ENCODE measurements around the gene RPLP2.

The RPLP2 gene

GRCh38 chr11:764322-765024, 45.3 kb upstream of the RPLP2 start:
- TF ChIP-seq, protein P1, sequence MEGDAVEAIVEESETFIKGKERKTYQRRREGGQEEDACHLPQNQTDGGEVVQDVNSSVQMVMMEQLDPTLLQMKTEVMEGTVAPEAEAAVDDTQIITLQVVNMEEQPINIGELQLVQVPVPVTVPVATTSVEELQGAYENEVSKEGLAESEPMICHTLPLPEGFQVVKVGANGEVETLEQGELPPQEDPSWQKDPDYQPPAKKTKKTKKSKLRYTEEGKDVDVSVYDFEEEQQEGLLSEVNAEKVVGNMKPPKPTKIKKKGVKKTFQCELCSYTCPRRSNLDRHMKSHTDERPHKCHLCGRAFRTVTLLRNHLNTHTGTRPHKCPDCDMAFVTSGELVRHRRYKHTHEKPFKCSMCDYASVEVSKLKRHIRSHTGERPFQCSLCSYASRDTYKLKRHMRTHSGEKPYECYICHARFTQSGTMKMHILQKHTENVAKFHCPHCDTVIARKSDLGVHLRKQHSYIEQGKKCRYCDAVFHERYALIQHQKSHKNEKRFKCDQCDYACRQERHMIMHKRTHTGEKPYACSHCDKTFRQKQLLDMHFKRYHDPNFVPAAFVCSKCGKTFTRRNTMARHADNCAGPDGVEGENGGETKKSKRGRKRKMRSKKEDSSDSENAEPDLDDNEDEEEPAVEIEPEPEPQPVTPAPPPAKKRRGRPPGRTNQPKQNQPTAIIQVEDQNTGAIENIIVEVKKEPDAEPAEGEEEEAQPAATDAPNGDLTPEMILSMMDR (IDR thresholded peaks at IDR 0.05; ENCODE audit: insufficient read depth, low read length) = no peak
- TF ChIP-seq, protein P2, sequence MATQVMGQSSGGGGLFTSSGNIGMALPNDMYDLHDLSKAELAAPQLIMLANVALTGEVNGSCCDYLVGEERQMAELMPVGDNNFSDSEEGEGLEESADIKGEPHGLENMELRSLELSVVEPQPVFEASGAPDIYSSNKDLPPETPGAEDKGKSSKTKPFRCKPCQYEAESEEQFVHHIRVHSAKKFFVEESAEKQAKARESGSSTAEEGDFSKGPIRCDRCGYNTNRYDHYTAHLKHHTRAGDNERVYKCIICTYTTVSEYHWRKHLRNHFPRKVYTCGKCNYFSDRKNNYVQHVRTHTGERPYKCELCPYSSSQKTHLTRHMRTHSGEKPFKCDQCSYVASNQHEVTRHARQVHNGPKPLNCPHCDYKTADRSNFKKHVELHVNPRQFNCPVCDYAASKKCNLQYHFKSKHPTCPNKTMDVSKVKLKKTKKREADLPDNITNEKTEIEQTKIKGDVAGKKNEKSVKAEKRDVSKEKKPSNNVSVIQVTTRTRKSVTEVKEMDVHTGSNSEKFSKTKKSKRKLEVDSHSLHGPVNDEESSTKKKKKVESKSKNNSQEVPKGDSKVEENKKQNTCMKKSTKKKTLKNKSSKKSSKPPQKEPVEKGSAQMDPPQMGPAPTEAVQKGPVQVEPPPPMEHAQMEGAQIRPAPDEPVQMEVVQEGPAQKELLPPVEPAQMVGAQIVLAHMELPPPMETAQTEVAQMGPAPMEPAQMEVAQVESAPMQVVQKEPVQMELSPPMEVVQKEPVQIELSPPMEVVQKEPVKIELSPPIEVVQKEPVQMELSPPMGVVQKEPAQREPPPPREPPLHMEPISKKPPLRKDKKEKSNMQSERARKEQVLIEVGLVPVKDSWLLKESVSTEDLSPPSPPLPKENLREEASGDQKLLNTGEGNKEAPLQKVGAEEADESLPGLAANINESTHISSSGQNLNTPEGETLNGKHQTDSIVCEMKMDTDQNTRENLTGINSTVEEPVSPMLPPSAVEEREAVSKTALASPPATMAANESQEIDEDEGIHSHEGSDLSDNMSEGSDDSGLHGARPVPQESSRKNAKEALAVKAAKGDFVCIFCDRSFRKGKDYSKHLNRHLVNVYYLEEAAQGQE (IDR thresholded peaks at IDR 0.05; ENCODE audit: insufficient replicate concordance, low read depth) = no peak
- no peak for TF ChIP-seq GABPA (IDR thresholded peaks at IDR 0.05; ENCODE audit: low read depth)
- no peak for TF ChIP-seq POLR2AphosphoS5 (IDR thresholded peaks at IDR 0.05; ENCODE audit: low read depth)
- no peak for TF ChIP-seq SPI1 (IDR thresholded peaks at IDR 0.05; ENCODE audit: borderline replicate concordance, low read depth)
- no peak overlapping the region for H3K27ac ChIP-seq (replicated peaks)

GRCh38 chr11:765025-765801, 44.6 kb upstream of the RPLP2 start:
- TF ChIP-seq GABPA (IDR thresholded peaks at IDR 0.05; ENCODE audit: low read depth) (no peak), POLR2AphosphoS5 (IDR thresholded peaks at IDR 0.05; ENCODE audit: low read depth) (peak; percentile 94)
- TF ChIP-seq, protein P1 (IDR thresholded peaks at IDR 0.05; ENCODE audit: insufficient read depth, low read length) = peak; percentile 29
- peak; percentile 70 to 81 for DNase-seq (ENCODE audit: low read depth in 1 of 2, low spot score in 1 of 2)

More at GRCh38 chr11:764322-765024, 45.3 kb upstream of the RPLP2 start:
- Histone ChIP-seq H3K4me3 (replicated peaks; ENCODE audit: insufficient read depth, low read length) (no peak overlapping the region), H3K27me3 (ENCODE audit: insufficient read depth, poor library complexity, severe bottlenecking) (no peaks in the 10 kb centered on the region)
- DNase-seq (ENCODE audit: low read depth in 1 of 2, low spot score in 1 of 2) = no peak

DNA sequence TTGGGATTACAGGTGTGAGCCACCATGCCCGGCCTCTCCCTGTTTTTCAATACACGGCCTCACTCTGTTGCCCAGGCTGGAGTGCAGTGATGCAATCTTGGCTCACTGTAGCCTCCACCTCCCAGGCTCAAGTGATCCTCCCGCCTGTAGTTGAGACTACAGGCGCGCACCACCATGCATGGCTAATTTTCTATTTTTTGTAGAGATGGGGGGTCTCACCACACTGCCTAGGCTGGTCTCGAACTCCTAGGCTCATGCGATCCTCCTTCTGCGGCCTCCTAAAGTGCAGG, 44.0 kb upstream of the RPLP2 start:
- Histone ChIP-seq H3K4me3 (replicated peaks; ENCODE audit: insufficient read depth, low read length) (no peak overlapping the region), H3K27ac (replicated peaks) (no peak overlapping the region)

More at GRCh38 chr11:765025-765801, 44.6 kb upstream of the RPLP2 start:
- no peak overlapping the region for H3K4me3 ChIP-seq (replicated peaks; ENCODE audit: insufficient read depth, low read length)
- no peaks in the 10 kb centered on the region for H3K27me3 ChIP-seq (ENCODE audit: insufficient read depth, poor library complexity, severe bottlenecking)
- H3K27ac ChIP-seq (replicated peaks) = 0 out of 2 replicates have a peak overlapping the region, but pooled peaks have one; percentile 4

More for the DNA sequence above, 44.0 kb upstream of the RPLP2 start:
- DNase-seq (ENCODE audit: low read depth in 1 of 2, low spot score in 1 of 2) = no peak
- TF ChIP-seq POLR2AphosphoS5 (IDR thresholded peaks at IDR 0.05; ENCODE audit: low read depth) = no peak
- TF ChIP-seq, protein P1 (IDR thresholded peaks at IDR 0.05; ENCODE audit: insufficient read depth, low read length) = no peak
- TF ChIP-seq, protein P2 (IDR thresholded peaks at IDR 0.05; ENCODE audit: insufficient replicate concordance, low read depth) = no peak
- TF ChIP-seq SPI1 (IDR thresholded peaks at IDR 0.05; ENCODE audit: borderline replicate concordance, low read depth) = no peak
- no peak for TF ChIP-seq GABPA (IDR thresholded peaks at IDR 0.05; ENCODE audit: low read depth)
- no peaks in the 10 kb centered on the region for H3K27me3 ChIP-seq (ENCODE audit: insufficient read depth, poor library complexity, severe bottlenecking)

Data from HL-60 (cell line).